CD14-positive monocyte (primary cell): ENCODE data around the gene AOPEP. TPM values are rescaled to one million over a fixed set of nuclear protein-coding genes. Genes with fewer than 3 reads are reported as not detected.

ENCODE experiments used
- DNase-seq, 3 donors: peaks; one replicate each; pipeline ENCODE4 v3.0.0-alpha.2; 2011 to 2022
- H2AFZ ChIP-seq: 2 replicates; pipeline ENCODE4 v1.6.0; 2012; ENCODE audit warnings: mild to moderate bottlenecking, low read depth, low read length, inconsistent platforms; ENCODE audit not compliant: insufficient read depth, poor library complexity, severe bottlenecking
- H3K27ac ChIP-seq, 2 donors: 1 replicate in 1 of 2; 2 replicates in 1 of 2; pipeline ENCODE4 v1.5.1; 2012 to 2013; ENCODE audit warnings: low read length in 2 of 2, control low read depth in 1 of 2, inconsistent platforms in 1 of 2, low read depth in 1 of 2, mild to moderate bottlenecking in 1 of 2
- H3K27me3 ChIP-seq, 2 donors: one replicate each; pipeline versions ENCODE4 v1.6.0 to v1.6.1; 2011 to 2013; ENCODE audit warnings: low read length in 2 of 2; ENCODE audit not compliant: control insufficient read depth in 2 of 2, insufficient read depth in 2 of 2
- H3K36me3 ChIP-seq, 2 donors: replicated peaks in 1 of 2; 1 replicate in 1 of 2; 2 replicates in 1 of 2; pipeline versions ENCODE4 v1.5.1 to v1.6.1; 2012 to 2013; ENCODE audit warnings: low read length in 2 of 2, control low read depth in 1 of 2, inconsistent platforms in 1 of 2, mild to moderate bottlenecking in 1 of 2; ENCODE audit not compliant: insufficient read depth in 2 of 2, control insufficient read depth in 1 of 2
- H3K4me1 ChIP-seq, 2 donors: 1 replicate in 1 of 2; 2 replicates in 1 of 2; pipeline versions ENCODE4 v1.5.1 to v1.6.1; 2012 to 2013; ENCODE audit warnings: low read length in 2 of 2, control low read depth in 1 of 2, inconsistent platforms in 1 of 2, mild to moderate bottlenecking in 1 of 2, moderate library complexity in 1 of 2; ENCODE audit not compliant: insufficient read depth in 2 of 2, control insufficient read depth in 1 of 2
- H3K4me2 ChIP-seq: replicated peaks from 2 replicates; pipeline ENCODE3; 2012; ENCODE audit warnings: low read length, moderate library complexity, mild to moderate bottlenecking; ENCODE audit not compliant: poor library complexity, severe bottlenecking; ENCODE audit errors: extremely low read depth
- H3K4me3 ChIP-seq, 3 experiments: fragments of 200-600 bp in 1 of 3; sonication (generic) in 1 of 3; replicated peaks in 1 of 3; 1 replicate in 2 of 3; 2 replicates in 1 of 3; pipeline ENCODE4 v1.5.1; 2011 to 2013; ENCODE audit warnings: low read length in 3 of 3, mild to moderate bottlenecking in 3 of 3, control low read depth in 2 of 3, low read depth in 2 of 3, inconsistent platforms in 1 of 3, moderate library complexity in 1 of 3
- H3K79me2 ChIP-seq: 2 replicates; pipeline ENCODE4 v1.6.0; 2012; ENCODE audit warnings: mild to moderate bottlenecking, control low read depth, inconsistent platforms, low read length, moderate library complexity; ENCODE audit not compliant: insufficient read depth
- H3K9ac ChIP-seq: 2 replicates; pipeline ENCODE4 v1.6.0; 2017; ENCODE audit warnings: low read length, mild to moderate bottlenecking; ENCODE audit not compliant: insufficient read depth, poor library complexity, severe bottlenecking
- H3K9me3 ChIP-seq, 2 donors: replicated peaks in 1 of 2; 1 replicate in 1 of 2; 2 replicates in 1 of 2; pipeline versions ENCODE4 v1.5.1 to v1.6.1; 2012 to 2013; ENCODE audit warnings: low read length in 2 of 2, control low read depth in 1 of 2; ENCODE audit not compliant: control insufficient read depth in 1 of 2, insufficient read depth in 1 of 2
- H4K20me1 ChIP-seq: 2 replicates; pipeline ENCODE4 v1.6.0; 2012; ENCODE audit warnings: mild to moderate bottlenecking, low read length, control low read depth, moderate library complexity; ENCODE audit not compliant: insufficient read depth
- H3K27ac Mint-ChIP-seq, 7 donors: one replicate each; pipeline ENCODE4 v1.8.0; 2020; ENCODE audit warnings: mild to moderate bottlenecking in 7 of 7, mixed read lengths in 7 of 7, moderate library complexity in 6 of 7, inconsistent platforms in 2 of 7
- H3K27me3 Mint-ChIP-seq, 3 donors: one replicate each; pipeline ENCODE4 v1.8.0; 2021 to 2022; ENCODE audit warnings: low read depth in 3 of 3, mild to moderate bottlenecking in 3 of 3, mixed read lengths in 3 of 3, moderate library complexity in 3 of 3, inconsistent platforms in 1 of 3
- H3K36me3 Mint-ChIP-seq, 2 donors: one replicate each; pipeline ENCODE4 v1.8.0; 2020; ENCODE audit warnings: mixed read lengths in 2 of 2, inconsistent platforms in 1 of 2, mild to moderate bottlenecking in 1 of 2
- H3K4me1 Mint-ChIP-seq: one replicate; pipeline ENCODE4 v1.8.0; 2020; ENCODE audit warnings: mild to moderate bottlenecking, mixed read lengths
- H3K4me3 Mint-ChIP-seq, 2 donors: one replicate each; pipeline ENCODE4 v1.8.0; 2020; ENCODE audit warnings: mild to moderate bottlenecking in 2 of 2, mixed read lengths in 2 of 2, moderate library complexity in 1 of 2
- H3K9me3 Mint-ChIP-seq, 7 donors: one replicate each; pipeline ENCODE4 v1.8.0; 2020 to 2022; ENCODE audit warnings: mixed read lengths in 7 of 7, mild to moderate bottlenecking in 6 of 7, moderate library complexity in 6 of 7, inconsistent platforms in 2 of 7
- CTCF ChIP-seq: fragments of 200-600 bp; IDR thresholded peaks from one replicate; pipeline ENCODE4 v1.8.0; 2022; ENCODE audit warnings: antibody characterized with exemption, mild to moderate bottlenecking
- WGBS: methylation state at CpG from one replicate; pipeline ENCODE4 v1.1.5; 2013; ENCODE audit warnings: missing lambda C conversion rate; ENCODE audit not compliant: insufficient coverage; 5-methylcytosine and 5-hydroxymethylcytosine counted together
- intact Hi-C, 2 donors: fragments of 100-400 bp; cut with micrococcal nuclease; formaldehyde crosslinking; loops; one replicate each; pipeline versions ENCODE4 v1.15.0 to v1.15.1; 2023
- polyA plus RNA-seq, 3 donors: library from polyadenylated mRNA; depleted of rRNA in 1 of 3; unstranded in 2 of 3; stranded (reverse) in 1 of 3; fragments of 300-500 nt in 2 of 3; fragments of >200 nt in 1 of 3; fragmentation: Illumina TruSeq in 2 of 3; gene quantifications; 1 replicate in 2 of 3; 2 replicates in 1 of 3; pipeline ENCODE4 v1.2.3, GENCODE V29; 2012 to 2021

AOPEP gene
- polyA plus RNA-seq, 3 donors, result 3.0 to 4.1 (median 3.1) TPM

- Histone ChIP-seq H3K79me2 (no peaks in the 10 kb centered on the region), H4K20me1 (no peaks in the 10 kb centered on the region), H3K27ac (no peak overlapping the region), H3K9me3 (no peaks in the 10 kb centered on the region), H3K4me2 (no peak overlapping the region), H2AFZ (no peak overlapping the region), H3K4me3 (no peak overlapping the region), H3K27me3 (no peaks in the 10 kb centered on the region), H3K4me1 (no peaks in the 10 kb centered on the region), H3K36me3 (peaks cover 0 to 9% of the 10 kb centered on the region in 2 donors), H3K9ac (no peak overlapping the region)
- intact Hi-C loops, result no loop called here
- H3K4me3 Mint-ChIP-seq, result no peak overlapping the region
- H3K4me1 Mint-ChIP-seq, result no peaks in the 10 kb centered on the region
- no peaks in the 10 kb centered on the region for H3K27me3 Mint-ChIP-seq
- TF ChIP-seq CTCF, result no peak
- peak overlapping the region in 1 of 7 donors; percentile 6 for H3K27ac Mint-ChIP-seq
- H3K36me3 Mint-ChIP-seq, result peaks cover 18 to 21% of the 10 kb centered on the region in 2 donors
- no peak for DNase-seq
- no peaks in the 10 kb centered on the region for H3K9me3 Mint-ChIP-seq
- WGBS, result 93% methylated on average over 4 of the region's 18 CpGs
These were observed 380.7 kb downstream of the AOPEP start for GRCh38 chr9:95107001-95107749.

GRCh38 chr9:95107976-95108375 lies 381.5 kb downstream of the AOPEP start:
- Mint-ChIP-seq H3K27ac (no peak overlapping the region), H3K36me3 (peaks cover 20 to 24% of the 10 kb centered on the region in 2 donors), H3K9me3 (no peaks in the 10 kb centered on the region), H3K4me3 (no peak overlapping the region), H3K4me1 (no peaks in the 10 kb centered on the region), H3K27me3 (no peaks in the 10 kb centered on the region)
- Histone ChIP-seq H3K4me3 (no peak overlapping the region), H3K9me3 (no peaks in the 10 kb centered on the region), H3K4me1 (no peaks in the 10 kb centered on the region), H4K20me1 (no peaks in the 10 kb centered on the region), H2AFZ (no peak overlapping the region), H3K79me2 (no peaks in the 10 kb centered on the region), H3K27me3 (no peaks in the 10 kb centered on the region), H3K27ac (no peak overlapping the region), H3K4me2 (no peak overlapping the region), H3K9ac (no peak overlapping the region), H3K36me3 (peaks cover 0 to 9% of the 10 kb centered on the region in 2 donors)
- no peak for DNase-seq
- WGBS, result 100% methylated on average over 10 of the region's 14 CpGs
- intact Hi-C loops, result no loop called here
- TF ChIP-seq CTCF, result no peak
